ENCODE measurements around the gene STK32B.

Gene STK32B

DNA sequence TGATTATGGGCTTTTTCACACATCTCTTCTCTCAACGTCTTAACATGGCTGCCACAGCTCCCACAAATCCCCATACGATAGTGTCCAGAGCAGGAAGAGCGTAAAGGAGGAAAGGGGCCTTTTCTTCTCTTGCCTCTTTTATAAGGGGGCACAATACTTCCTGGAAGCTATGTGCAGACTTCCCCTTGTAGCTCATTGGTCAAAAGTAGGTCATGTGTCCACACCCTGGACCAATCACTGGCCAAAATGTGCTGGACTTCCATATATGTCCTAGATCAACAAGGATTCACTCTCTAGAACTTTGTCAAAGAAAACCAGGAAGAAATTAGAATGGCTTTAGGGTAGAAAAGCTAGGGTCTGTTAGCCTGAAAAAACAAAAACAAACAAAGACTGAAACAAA is 26.7 kb downstream of the STK32B start:
- no peak for DNase-seq

DNA sequence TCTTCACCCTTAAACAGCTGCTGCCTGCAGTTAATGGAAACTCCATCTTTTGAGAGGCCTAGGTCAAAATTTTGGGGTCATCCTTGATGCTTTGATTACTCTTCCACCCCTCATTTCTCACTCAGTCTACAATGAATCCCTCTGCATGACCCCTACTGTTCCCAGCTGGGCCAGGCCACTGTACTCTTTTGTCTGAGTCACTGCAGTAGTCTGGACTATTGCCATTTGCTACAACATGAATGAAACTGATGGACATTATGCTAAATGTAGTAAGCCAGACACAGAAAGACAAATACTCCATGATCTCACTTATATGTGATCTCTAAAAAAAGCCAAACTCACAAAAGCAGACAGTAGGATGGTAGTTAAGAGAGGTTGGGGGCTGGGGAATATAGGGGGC is 28.3 kb downstream of the STK32B start:
- no peak for DNase-seq

DNA sequence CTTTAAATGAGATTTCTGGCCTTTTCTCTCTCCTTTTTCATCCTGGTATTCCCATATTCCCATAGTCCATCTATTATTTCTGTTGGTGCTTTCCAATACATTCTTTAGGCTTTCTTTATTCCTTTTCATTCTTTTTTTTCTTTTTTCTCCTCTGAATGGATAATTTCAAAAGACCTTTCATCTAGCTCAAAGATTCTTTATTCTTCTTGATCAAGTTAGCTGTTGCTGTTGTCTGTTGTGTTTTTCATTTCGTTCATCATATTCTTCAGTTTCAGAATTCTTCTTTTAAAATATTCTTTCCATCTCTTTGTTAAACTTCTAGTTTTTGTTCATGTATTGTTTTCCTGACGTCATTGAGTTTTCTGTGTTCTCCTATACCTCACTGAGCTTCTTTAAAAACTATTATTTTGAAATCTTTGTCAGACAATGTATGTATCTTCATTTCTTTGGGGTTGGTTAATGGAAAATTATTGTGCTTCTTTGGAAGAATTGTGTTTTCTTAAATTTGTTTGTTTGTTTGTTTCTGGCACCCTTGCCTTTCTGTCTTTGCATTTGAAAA is 30.2 kb downstream of the STK32B start:
- no peak for DNase-seq

DNA sequence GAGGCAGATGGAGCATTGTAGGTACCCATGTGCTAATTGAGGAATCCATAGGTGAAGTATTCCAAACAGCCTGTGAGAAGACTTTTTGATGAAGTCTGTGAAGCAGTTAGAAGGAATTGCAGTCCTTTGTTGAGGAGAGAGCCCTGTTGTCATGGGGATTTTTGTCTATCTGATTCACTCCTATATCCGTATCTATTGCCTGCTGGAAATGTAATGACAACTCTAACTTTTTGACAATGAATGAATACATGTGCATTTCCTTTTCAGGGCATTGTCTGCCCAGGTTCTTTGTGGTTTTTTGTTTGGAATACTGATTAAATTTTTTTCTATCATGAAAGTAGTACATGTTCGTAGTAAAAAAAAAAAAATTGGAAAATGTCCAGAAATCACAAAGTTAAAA is 31.1 kb downstream of the STK32B start:
- DNase-seq: no peak

DNA sequence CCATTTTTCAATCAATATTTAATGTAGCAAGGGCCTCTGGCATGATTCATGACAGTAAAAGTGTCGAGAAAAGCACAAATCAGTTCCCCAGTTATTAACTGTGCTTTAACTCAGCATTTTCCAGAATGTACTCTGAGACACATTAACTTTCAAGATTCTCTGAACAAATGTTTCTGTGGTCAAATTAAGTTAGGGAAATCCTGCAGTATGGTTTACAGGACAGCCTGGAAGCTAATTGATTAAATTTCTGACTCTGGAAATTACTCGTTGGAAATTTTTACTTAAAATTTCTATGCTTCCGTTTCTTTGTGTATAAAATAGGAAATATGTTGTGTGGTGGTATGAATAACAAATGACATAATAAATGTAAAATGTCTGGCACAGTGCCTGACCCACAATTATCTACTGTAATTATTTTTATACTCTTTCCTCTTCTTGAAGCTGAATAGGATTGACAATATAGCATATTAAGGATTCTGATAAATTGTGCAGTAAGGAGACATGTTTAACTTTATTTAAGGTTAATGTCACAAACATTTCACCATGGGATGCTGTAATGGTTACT is 33.7 kb downstream of the STK32B start:
- DNase-seq: no peak

DNA sequence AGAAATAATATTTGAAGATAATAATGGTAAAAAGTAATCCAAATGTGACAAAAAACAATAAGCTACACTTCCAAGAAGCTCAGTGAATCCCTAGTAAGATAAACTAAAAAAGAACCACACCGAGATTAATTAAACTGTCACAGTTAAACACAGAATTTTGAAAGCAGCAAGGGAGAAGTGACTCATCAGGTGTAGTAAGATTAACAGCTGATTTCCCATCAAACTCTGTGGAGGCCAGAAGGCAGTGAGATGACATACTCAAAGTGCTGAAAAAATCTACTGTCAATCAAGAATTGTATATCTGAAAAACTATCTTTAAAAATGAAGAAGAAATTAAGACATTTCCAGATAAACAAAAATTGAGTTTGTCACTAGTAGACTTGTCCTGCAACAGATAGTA is 35.3 kb downstream of the STK32B start:
- no peak for DNase-seq

DNA sequence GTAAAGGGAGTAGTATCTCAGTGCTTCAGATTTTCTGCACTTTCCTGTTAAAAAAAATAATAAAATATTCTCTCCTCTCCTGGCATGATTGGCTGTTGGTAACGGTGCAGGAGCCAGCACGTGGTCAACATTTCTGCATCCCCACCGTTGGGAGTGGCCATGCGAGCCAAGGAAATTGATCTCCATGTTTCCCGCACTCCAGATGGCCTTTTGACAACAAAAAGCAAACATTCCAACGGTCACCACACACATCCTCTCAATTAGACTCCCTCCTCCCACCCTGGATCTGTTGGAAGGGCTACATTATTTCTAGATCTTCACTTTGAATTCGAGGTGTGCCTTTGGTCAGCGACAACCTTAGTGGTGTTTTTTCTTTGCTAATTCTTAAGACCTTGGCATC is 45.0 kb downstream of the STK32B start:
- no peak for DNase-seq

DNA sequence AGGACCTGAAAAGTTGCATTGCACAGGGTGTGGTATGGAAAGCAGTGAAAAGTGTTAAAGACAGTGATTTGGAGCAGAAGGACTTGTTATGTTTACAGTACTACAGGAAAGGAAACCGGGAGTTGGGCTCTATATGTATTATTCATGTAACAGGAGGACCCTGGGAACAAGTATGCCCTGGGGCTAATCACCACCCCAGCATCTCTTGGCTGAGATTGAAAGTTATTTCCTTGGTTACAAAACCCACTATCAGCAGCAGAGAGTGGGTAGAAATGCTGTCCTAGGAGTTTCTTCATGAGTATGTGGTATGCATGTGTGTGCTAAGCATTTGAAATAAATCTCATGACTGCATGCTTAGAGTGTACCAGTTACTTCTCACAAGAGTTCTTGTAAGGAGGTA is 46.9 kb downstream of the STK32B start:
- DNase-seq: no peak

DNA sequence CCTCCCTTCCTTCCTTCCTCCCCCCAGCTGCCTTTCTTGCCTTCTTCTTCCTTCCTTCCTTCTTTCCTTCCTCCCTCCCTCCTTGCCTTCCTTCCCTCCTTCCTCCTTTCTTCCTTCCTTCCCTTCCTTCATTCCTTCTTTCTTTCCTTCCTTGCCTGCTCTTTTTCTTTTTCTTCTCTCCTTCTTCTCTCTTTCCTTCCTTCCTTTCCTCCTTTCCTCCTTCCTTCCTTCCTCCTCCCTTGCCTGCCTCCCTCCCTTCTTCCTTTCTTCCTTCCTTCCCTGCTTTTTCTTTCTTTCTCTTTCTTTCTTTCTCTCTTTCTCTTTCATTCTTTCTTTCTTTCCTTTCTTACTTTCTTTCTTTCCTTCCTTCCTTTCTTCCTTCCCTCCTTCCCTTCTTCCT is 49.1 kb downstream of the STK32B start:
- no peak for DNase-seq

DNA sequence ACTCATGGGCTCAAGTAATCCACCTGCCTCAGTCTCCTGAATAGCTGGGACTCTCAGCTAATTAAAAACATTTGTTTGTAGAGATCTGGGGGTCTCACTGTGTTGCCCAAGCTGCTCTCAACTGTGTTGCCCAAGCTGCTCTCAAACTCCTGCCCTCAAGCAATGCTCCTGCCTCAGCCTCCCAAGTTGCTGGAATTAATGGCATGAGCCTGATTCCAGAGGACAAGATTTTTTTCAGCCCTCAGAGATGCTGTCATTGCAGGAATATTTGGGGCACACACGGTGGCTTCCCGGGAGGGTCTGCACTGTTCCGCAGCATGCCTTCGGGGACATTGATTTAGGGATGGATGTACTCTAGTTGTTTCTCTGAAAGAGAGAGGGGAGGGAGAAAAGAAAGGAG is 49.7 kb downstream of the STK32B start:
- no peak for DNase-seq

DNA sequence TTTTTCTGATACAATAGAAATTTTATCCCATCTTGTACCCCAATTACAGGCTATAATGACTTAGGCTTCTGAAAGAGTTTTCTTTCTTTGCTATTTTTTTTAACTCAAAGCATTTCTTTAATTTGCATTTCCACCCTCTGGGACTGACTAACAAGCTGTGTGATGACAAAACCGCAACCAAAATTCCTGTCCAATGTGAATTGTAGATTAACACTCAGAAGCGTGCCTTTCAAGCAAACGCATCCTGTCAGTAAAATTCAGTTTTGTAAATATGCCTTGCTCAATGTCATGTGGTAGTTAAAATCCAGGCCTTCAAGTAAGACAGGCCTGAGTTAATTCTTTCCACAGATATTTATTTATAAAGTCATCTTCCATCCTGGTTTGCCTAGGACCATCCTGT is 50.3 kb downstream of the STK32B start:
- DNase-seq: no peak

DNA sequence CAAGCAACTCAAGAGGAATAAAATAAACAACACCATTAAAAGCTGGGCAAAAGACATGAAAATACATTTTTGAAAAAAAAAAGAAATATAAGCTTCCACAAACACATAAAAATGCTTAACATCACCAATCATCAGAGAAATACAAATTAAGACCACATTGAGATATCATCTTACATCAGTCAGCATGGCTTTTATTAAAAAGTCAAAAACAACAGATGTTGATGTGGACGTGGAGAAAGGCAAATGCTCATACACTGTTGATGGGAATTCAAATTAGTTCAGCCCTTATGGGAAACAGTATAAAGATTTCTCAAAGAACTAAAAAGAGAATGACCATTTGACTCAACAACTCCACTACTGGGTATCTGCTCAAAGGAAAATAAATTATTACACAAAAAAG is 59.6 kb downstream of the STK32B start:
- no peak for DNase-seq

DNA sequence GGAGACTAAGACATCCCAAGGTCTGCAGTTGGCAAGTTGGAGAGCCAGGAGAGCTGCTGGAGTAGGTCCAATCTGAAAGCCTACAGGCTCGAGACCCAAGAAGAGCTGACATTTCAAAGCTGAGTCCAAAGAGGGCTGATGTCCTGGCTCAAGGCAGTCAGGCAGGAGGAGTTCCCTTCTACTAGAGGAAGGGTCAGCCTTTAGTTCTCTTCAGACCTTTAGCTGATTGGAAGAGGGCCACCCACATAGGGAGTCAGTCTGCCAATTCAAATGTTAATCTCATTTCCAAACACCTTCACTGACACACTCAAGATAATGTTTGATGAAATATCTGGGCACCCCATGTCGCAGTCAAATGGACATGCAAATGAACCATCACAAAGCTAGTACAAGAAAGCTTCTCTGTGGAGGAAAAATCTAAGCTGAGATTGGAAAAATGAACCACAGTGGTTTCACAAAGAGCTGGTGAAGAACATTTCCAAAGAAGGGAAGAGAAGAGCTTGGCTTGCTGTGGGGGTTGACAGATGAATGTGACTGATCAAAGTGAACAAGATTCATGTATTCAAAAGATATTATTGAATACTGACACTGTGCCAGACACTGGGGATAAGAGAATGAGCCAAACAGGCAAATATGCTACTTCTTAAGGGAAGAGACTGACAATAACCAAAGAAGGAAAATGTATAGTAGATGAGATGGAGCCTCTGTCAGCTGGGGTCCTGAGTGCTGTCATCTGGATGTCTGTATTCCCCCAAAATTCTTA is 61.2 kb downstream of the STK32B start:
- no peak for DNase-seq

DNA sequence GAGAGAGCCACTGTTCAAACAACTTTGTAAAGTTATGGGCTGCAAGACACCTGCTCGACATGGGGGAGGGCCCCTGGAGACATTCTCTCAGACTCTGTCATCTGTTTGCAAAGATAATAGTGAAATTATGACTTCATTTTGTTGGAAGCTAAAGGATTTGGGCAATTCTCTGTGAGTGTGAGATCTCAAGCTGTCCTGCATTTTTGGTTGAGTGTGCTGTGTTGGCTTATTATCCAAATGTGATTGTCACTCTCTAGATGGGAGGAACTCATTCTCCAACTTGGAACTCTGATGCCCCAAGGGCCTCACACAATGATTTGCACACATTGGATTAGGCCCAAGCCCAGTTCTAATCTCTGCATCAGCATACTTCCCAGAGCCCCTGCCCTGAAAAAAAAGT is 63.7 kb downstream of the STK32B start:
- no peak for DNase-seq

DNA sequence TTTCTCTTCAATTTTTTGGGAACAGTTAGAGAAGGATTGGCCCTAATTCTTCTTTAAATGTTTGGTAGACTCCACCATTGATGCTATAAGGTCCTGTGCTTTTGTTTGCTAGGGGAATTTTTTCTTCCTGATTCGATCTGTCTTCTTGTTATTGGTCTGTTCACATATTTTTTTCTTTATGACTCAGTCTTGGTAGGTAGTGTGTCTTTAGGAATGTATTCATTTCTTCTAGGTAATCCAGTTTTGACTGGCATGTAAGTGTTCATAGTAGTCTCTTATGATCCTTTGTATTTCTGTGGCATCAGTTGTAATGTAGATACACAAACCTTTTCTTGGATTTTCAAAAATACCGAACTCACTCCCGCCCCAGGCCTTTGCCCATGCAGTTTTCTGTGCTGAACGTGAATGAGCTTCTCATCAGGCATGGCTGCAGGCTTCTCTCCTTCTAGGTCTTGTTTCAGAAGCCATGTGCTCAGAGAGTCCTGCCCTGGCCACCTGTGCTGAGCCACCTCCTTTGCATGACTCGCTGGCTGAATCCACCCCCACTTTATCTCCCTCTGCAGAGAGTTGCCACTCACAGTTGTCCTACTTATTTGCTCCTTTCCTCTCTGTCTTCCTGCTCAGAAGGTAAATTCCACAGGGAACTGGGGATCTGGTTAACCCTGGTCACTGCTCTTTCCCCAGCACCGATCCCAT is 67.0 kb downstream of the STK32B start:
- no peak for DNase-seq

DNA sequence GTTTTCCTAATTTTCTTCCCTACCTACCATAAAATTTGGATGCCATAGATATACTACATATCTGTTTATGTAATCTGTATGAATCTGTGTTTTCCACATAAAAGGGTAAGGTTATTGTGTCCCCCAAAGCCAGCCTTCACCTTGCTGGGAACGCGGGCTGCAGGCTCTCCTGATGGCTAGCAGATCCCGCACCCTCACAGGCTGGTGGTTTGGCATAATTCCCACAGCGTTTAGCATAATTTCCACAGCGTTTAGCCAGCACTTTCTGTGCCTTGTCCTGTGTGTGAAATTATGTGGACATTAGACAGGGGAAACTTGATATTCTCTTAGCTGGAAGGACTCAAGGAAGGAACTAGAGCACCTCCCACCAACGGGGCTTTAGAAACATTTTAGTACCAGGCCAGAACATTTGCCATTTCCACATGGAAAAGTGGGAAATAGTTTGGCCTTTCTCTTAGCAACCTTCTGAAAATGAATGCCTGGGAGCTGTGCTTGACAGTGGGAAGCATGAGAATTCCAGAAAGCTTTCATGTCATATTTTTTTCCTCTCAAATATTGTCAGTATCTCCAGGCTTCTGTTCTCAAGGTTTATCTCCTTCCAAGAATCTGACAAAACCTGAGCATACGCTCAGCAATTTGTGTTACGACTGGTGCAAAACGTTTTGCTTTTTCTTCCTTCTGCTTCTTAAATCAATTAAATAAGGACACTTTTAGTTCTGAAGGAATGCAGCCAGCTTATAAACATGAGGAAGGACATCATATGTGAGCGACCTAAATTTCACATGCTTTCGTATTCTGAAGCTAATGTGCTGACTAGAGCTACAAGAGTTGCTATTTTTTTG is 67.9 kb downstream of the STK32B start:
- DNase-seq: no peak

DNA sequence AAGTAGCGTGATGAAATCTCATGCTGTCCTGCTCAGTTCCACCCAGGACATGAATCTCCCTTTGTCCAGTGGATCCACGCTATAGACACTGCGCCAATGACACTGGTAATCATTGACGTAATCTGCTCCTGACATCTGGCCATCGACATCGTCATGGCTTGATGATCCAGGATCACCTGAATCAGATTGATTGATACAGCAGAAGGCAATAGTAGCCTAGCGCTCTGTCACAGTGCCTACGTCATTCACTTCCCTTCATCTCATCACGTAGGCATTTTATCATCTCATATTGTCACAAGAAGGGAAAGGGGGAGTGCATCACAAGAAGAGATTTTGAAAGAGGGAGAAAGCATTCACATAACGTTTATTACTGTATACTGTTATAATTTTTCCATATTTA is 68.8 kb downstream of the STK32B start:
- no peak for DNase-seq

DNA sequence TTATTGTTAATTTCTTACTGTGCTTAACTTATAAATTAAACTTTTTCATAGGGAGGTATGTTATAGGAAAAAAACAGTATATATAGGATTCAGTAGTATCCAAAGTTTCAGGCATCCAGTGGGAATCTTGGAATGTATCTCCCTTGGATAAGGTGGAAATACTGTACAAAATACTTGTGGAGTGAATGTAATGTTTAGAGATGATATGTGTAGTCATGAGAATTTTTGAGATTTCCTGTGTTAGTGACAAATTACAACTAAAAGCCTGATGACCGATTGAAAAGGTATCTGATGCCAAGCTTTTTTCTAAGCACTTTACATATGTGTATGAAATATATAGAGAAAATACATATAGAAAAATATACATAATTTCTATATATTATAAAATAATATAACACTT is 69.2 kb downstream of the STK32B start:
- no peak for DNase-seq

DNA sequence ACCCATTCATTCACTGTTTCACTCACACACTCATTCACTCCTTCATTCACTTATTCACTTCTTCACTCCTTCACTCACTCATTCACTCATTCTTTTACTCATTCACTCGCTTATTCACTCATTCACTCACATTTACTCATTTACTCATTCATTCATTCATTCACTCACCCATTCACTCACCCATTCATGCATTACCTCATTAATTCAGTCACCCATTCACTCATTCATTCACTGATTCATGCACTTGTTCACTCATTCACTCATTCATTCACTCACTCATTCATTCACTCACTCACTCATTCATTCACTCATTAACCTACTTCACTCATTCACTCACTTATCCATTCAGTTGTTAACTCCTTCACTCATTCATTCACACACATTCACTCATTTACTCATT is 70.8 kb downstream of the STK32B start:
- no peak for DNase-seq

DNA sequence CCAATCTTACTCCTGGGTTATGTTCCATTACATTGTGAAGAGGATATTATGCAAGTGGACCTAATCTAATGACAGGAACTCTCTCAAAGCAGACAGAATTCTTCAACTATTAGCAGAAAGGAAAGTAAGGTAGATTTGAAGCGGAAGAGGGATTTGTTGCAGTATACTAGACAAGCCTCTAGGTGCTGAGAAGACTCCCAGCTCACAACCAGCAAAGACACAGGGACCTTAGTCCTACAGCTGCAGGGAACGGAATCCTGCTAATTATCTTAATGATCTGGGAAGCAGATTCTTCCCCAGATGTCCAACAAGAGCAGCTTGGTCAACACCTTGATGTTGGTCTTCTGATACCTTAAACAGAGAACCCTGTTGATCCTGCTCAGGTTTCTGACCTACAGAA is 73.6 kb downstream of the STK32B start:
- DNase-seq: no peak

DNA sequence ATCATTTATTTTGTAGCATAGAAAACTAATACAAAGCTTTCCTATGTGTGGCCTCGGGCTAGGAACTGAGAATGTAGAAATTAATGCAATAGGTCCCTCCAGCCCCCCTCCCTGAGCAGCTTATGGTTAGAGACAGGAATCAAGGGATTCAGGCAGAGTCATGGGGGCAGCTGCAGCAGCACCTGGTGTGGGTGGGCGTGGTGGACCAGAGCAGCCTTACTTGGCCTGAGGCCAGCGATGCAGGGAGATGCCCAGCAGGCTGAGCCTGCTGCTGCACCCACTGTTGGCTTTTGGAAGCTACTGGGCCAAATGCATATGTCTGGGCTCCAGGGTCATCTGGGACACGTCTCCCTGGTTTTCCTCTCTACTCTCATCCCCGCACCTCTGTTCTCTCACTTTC is 74.0 kb downstream of the STK32B start:
- DNase-seq: no peak

DNA sequence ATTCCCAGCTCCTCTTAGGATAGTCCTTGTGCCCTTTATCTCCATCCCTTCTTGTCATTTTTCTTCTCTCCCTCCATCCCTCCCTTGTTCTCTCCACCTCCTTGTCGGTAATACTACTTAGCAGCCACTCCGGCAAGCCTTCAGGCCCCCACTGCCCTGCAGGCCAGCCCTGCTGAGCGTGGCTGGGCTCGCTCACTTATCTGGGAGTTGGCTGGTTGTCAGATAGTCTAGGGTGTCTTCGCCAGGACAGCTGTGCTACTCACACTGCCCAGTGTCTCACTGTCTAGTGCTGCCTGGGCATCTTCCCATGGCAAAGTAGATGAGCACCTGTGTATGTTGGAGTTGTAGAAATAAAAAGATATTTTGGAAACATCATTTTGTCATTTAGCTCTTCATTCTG is 75.0 kb downstream of the STK32B start:
- DNase-seq: no peak

DNA sequence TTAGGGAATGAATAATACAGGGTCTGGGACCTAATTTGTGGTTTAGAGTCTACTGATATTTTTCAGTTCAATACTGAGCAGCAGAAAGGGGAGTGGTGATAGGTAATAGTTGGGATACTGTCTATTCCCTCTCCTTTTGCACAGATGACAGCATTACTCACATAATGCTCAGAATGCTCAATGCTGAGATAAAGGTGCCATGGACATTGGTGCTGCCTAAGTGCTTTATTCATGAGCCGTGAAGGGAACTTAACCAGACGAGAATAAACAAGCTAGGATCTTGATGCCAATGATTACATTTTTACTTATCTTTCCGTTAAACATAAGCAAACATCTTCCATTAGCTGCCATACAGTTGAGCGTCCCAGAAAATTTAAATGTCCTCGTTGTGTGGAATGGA is 75.6 kb downstream of the STK32B start:
- no peak for DNase-seq
